Activated CD8-positive, alpha-beta memory T cell treated with anti-CD3 and anti-CD28 coated beads, Interleukin-2, amount 10 ng/mL, durations not matched to agents 7 days and 5 days (primary cell): ENCODE results near the gene PHACTR3. TPM values are rescaled to one million over a fixed set of nuclear protein-coding genes. Genes with fewer than 3 reads are reported as not detected.

ENCODE experiments used
- ATAC-seq: fragments of 150-1000 bp; cut with Tn5 transposase; one replicate; pipeline ENCODE4 v1.10.0; 2021; ENCODE audit warnings: moderate library complexity
- CTCF ChIA-PET: fragments of 350-600 bp; sonication (Branson Sonifier 250); formaldehyde crosslinking; loops from one replicate; lab custom pipeline; 2021; ENCODE audit warnings: antibody characterized with exemption; lab: Charles Lee
- DNase-seq: peaks from one replicate; pipeline ENCODE4 v3.0.0-alpha.2; 2020
- H3K27ac Mint-ChIP-seq: one replicate; pipeline ENCODE4 v1.8.0; 2021; ENCODE audit warnings: mild to moderate bottlenecking, mixed read lengths
- H3K27me3 Mint-ChIP-seq: one replicate; pipeline ENCODE4 v1.8.0; 2021; ENCODE audit warnings: mixed read lengths
- H3K36me3 Mint-ChIP-seq: one replicate; pipeline ENCODE4 v1.8.0; 2021; ENCODE audit warnings: mild to moderate bottlenecking, mixed read lengths
- H3K4me1 Mint-ChIP-seq: one replicate; pipeline ENCODE4 v1.8.0; 2021; ENCODE audit warnings: mixed read lengths
- H3K4me3 Mint-ChIP-seq: one replicate; pipeline ENCODE4 v1.8.0; 2021; ENCODE audit warnings: mild to moderate bottlenecking, moderate library complexity, mixed read lengths
- H3K9me3 Mint-ChIP-seq: one replicate; pipeline ENCODE4 v1.8.0; 2022; ENCODE audit warnings: low read depth, mixed read lengths
- total RNA-seq, 2 experiments: library from RNA; stranded (reverse); gene quantifications; one replicate each; pipeline ENCODE4 v1.2.3, GENCODE V29; 2021

Gene PHACTR3
- total RNA-seq, 2 experiments from 2014 or later: not detected

DNA sequence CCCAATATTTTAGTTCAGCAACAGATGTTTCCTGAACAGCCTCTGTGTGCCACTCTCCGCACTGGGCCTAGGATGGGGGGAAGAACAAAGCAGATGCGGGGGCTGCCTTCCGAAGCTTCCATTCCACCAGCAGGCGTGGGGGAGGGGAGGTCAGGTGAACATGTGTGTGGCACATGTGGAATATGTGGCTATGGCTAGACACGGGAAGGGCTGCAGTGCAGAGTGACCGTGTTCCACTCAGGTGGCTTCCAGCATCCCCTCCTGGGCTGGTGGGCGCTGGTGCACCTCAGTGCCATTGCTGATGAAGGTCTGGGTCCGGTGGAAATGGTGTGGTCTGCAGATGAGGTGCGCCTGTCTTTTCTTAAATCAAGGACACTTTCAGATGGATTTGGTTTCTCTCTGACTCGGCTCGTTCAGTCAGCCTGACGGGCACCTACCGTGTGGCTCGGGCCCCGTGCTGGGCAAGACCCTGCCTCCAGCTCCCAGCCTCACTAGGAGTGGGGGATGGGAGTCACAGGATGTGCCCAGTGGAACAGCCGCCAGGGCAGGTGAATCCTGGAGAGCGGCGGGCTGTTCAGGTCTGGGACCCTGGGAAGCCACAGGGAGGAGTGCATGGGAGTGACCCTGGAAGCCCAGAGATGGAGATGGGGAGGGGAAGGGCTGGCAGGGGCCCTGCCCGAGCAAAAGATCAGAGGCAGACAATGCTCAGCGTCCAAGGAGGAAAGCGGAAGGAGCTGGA, 218.1 kb downstream of the PHACTR3 start:
- Mint-ChIP-seq H3K27ac (no peak overlapping the region), H3K4me3 (no peak overlapping the region), H3K36me3 (no peaks in the 10 kb centered on the region), H3K27me3 (no peaks in the 10 kb centered on the region), H3K9me3 (no peaks in the 10 kb centered on the region), H3K4me1 (no peaks in the 10 kb centered on the region)
- peak; percentile 31 for DNase-seq
- CTCF ChIA-PET: no interaction called here
- ATAC-seq: no peak

DNA sequence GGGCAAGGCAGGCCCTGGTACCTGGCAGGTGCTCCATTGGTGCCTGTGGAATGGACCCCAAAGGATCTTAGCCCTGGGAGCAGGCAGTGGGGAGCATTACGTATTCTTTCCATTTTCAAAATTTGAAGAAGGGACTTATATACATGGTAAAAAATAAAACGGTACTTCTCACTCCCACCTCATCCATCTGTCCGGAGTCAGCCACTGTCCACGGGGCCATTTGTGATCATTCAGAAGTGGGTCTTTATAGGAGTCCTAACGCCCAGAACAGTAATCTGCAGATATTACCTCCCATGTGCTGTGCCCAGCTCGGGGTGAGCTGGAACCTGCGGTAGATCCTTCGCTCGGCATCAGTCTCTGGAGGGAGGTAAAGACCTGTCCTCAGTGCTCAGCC, 218.7 kb downstream of the PHACTR3 start:
- no peaks in the 10 kb centered on the region for H3K4me1 Mint-ChIP-seq
- no peak overlapping the region for H3K4me3 Mint-ChIP-seq
- H3K36me3 Mint-ChIP-seq: no peaks in the 10 kb centered on the region
- CTCF ChIA-PET: no interaction called here
- no peak for ATAC-seq
- no peaks in the 10 kb centered on the region for H3K9me3 Mint-ChIP-seq
- no peaks in the 10 kb centered on the region for H3K27me3 Mint-ChIP-seq
- DNase-seq: peak; percentile 32
- H3K27ac Mint-ChIP-seq: no peak overlapping the region

DNA sequence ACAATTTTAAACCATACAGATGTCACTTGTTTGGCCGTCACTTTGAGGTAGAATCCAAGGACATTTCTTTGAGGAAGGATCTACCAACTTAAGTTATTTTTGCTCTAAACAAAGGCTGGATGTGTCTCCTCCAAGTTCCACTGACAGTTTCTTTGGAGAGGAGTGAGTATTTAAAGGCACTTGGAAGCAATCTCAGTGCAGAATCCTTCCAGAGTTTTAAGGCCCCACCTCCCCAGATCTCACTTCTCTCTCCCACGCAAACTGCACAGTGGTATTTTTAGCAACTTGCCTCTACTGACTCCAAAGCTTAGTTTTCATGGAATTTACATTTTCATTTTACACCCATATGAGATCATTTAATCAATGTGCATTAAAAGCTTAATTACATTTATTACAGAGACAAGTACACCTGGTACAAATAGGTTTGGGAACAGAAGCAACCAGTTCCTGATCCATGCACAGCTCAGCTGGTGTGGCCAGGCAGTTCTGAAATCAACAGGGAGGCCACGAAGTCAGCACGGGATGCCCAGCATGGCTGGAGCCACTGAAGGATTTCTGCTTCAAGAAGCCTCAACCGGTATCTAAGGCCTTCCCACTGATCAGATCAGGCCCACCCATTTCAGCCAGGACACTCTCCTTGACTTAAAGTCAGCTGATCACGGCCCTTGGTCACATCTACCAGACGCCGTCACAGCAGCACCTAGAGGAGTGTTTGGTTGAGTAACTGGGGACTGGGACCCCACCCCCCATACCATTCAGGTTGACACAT, 219.3 kb downstream of the PHACTR3 start:
- no peaks in the 10 kb centered on the region for H3K36me3 Mint-ChIP-seq
- ATAC-seq (no peak), DNase-seq (peak; percentile 22)
- H3K4me1 Mint-ChIP-seq: no peaks in the 10 kb centered on the region
- H3K9me3 Mint-ChIP-seq: no peaks in the 10 kb centered on the region
- no peak overlapping the region for H3K27ac Mint-ChIP-seq
- no peak overlapping the region for H3K4me3 Mint-ChIP-seq
- no peaks in the 10 kb centered on the region for H3K27me3 Mint-ChIP-seq
- CTCF ChIA-PET: no interaction called here

DNA sequence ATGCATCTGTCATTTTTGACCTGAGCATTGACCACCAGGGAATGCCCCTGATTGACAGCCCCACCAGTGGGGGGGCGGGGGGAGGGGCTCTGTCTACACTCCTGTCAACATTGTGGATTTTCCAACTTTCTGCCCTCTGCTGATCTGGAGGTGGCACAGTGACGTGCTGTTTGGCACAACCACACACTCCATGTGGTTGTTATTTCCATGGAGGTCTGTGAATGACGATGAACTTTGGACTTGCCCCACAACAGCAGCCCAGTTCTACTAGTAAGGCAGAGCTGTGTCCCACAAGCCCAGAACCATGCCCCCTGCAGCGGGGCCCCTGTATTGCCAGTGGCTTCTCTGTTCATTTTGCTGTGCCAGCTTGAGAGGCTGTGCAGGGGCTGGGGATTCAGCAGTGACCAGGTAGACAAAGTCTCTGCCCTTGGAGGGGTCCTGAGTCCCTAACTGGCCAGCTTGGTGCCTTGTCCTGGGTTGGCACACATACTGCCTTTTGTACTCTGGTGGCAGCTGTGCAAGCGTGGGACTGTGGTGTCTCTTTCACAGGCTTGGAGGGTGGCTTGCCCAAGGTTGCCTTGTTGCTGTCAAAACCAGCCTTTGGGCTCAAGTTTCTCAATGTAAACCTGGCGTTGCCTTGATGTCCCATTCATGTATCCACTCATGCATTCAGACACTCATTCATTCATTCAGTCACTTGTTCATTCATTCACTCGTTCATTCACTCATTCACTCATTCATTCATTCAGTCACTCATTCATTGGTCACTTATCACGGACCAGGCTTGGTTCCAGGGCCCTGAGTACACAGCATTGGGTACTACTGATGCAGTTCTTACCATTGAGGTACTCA, 220.6 kb downstream of the PHACTR3 start:
- Mint-ChIP-seq H3K36me3 (no peaks in the 10 kb centered on the region), H3K27ac (no peak overlapping the region), H3K4me3 (no peak overlapping the region), H3K9me3 (no peaks in the 10 kb centered on the region), H3K4me1 (no peaks in the 10 kb centered on the region), H3K27me3 (no peaks in the 10 kb centered on the region)
- CTCF ChIA-PET: no interaction called here
- ATAC-seq (no peak), DNase-seq (peak; percentile 37)

DNA sequence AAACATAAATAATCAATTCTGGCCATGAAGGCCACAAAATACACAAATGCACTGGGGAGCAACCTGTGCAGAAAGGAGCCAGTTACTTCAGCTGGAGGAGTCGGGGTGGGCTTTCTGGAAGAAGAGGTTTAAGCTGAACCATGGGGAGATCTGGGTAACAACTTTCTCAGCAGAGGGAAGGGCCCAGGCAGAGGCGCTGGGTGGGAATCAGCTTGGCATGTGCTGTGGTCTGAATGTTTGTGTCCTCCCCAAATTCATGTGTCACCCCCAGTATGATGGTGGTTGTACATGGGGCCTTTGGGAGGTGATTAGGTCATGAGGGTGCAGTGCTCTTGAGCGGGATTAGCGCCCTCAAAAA, 221.2 kb downstream of the PHACTR3 start:
- peak; percentile 23 for DNase-seq
- no peak overlapping the region for H3K4me3 Mint-ChIP-seq
- CTCF ChIA-PET: no interaction called here
- no peaks in the 10 kb centered on the region for H3K9me3 Mint-ChIP-seq
- no peaks in the 10 kb centered on the region for H3K36me3 Mint-ChIP-seq
- H3K4me1 Mint-ChIP-seq: no peaks in the 10 kb centered on the region
- no peak overlapping the region for H3K27ac Mint-ChIP-seq
- H3K27me3 Mint-ChIP-seq: no peaks in the 10 kb centered on the region
- no peak for ATAC-seq

DNA sequence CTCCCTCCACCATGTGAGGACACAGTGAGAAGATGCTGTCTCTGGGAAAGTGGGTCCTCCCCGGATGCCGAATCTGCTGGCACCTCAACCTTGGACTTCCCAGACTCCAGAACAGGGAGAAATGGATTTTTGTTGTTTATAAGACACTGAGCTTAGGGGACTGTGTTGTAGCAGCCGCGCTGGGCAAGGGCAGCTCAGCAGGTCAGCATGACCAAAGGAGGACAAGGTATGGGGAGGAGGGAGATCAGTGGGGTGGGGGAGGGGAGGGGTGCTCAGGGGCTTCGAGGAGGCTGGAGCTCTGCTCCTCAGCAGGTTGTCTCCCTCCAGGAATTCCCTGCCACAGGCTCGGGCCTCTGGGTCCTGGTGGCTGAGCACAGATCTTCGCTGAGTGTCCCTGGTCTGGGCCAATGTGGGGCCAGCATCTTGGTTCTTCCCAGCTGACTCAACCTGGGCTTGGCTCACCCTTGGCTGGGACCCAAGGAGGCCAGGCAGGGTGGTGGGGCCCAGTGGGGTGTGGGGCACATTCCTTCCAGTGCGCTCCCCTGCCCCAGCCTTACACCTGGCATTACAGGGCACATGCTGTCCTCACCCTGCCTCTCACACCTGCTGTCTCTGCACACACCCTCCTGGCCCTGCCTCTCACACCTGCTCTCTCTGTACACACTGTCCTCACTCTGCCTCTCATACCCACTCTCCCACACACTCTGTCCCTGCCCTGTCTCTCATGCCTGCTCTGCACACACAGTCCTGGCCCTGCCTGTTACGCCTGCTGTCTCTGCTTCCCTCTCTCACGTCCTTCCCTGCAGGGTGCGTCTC, 221.8 kb downstream of the PHACTR3 start:
- DNase-seq (peak; percentile 18), ATAC-seq (no peak)
- no peaks in the 10 kb centered on the region for H3K4me1 Mint-ChIP-seq
- CTCF ChIA-PET: no interaction called here
- H3K27me3 Mint-ChIP-seq: no peaks in the 10 kb centered on the region
- no peak overlapping the region for H3K27ac Mint-ChIP-seq
- H3K36me3 Mint-ChIP-seq: no peaks in the 10 kb centered on the region
- H3K4me3 Mint-ChIP-seq: no peak overlapping the region
- H3K9me3 Mint-ChIP-seq: no peaks in the 10 kb centered on the region

DNA sequence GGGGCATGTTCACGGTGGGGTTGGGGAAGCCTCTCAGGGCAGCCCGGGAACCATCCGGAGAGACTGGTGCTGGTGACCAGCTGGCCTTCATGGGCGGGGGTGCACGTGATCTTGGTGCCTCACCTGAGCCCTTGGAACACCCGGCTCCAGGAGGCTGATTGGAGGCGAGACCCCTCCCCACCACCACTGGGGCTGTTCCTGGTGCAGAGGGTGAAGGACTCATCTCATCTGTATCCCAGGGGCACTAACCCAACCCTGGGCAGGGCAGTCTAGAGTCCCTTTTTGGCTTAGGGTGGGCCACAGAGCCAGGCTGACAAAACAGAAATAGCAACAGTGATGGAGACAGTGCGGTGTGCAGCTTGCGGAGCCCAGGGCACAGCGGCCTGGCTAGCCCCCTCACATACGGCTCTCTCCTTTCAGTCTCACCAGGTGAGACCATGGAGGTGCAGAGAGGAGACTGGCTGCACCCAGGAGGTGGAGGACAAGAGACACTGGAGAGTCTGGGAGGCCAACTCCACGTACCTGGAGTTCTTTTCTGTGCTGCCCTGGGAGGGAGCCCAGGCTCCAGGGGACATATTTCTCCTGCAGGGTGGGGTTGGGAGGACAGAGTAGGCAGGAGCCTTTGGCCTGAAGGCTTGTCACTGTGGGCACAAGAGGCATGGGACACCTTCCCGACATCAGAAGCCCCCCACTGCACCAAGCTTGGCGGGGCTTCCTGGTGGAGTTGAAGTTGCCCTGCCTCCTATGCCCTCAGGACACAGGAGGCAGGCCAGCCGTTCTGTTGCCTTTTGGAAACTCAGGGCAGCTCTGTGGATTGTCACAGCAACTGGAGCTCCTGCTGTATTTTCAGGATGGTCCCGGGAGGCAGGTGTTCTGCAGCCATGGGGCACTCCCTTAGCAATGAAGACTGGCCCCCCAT, 223.1 kb downstream of the PHACTR3 start:
- Mint-ChIP-seq H3K27ac (no peak overlapping the region), H3K4me3 (no peak overlapping the region), H3K36me3 (no peaks in the 10 kb centered on the region), H3K4me1 (no peaks in the 10 kb centered on the region), H3K27me3 (no peaks in the 10 kb centered on the region), H3K9me3 (no peaks in the 10 kb centered on the region)
- ATAC-seq (no peak), DNase-seq (peak; percentile 27)
- CTCF ChIA-PET: no interaction called here

DNA sequence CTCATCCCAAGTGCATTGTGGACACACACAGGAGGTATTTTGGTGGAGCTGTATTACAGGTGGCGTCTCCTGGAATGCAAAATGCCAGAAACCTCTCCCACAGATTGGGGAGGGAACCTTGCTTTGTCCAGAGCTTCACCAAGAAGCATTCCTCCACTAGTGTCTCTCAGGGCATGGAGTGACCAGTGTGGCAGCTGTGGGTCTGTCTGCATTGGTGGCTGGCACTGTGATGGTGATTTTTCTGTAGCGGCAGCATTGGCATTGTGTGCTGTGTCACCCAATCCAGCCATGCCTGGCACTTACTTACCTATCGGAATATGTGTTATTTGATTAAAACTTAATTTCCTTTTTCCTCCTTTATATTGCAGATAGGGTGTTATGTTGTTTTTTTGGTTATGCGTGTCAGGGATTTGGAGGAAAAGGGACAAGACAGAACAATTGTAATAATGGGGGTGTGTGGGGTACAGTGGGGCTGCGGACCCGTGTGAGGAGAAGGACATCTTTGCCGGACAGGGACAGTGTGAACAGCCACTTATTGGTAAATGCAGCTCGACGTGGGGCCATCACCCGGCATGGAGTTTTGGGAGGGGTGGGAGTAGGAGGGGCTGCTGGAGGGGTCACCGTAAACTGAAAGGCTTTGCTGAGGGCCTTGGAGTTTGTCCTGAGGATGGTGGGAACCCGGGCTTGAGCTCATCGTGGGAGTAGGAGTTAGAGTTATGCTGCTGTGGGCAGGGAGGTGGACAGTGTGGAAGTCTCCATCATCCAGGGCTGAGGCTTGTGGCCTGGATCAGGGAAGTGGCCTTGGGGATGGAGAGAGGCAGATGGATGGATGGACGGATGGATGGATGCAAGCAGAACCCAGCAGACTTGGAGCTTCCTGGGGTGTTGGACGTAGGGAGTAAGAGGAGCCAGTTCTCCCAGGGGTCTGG, 224.0 kb downstream of the PHACTR3 start:
- no peaks in the 10 kb centered on the region for H3K36me3 Mint-ChIP-seq
- H3K27ac Mint-ChIP-seq: no peak overlapping the region
- DNase-seq: peak; percentile 18
- CTCF ChIA-PET: no interaction called here
- H3K27me3 Mint-ChIP-seq: no peaks in the 10 kb centered on the region
- no peak overlapping the region for H3K4me3 Mint-ChIP-seq
- no peak for ATAC-seq
- no peaks in the 10 kb centered on the region for H3K9me3 Mint-ChIP-seq
- H3K4me1 Mint-ChIP-seq: no peaks in the 10 kb centered on the region

DNA sequence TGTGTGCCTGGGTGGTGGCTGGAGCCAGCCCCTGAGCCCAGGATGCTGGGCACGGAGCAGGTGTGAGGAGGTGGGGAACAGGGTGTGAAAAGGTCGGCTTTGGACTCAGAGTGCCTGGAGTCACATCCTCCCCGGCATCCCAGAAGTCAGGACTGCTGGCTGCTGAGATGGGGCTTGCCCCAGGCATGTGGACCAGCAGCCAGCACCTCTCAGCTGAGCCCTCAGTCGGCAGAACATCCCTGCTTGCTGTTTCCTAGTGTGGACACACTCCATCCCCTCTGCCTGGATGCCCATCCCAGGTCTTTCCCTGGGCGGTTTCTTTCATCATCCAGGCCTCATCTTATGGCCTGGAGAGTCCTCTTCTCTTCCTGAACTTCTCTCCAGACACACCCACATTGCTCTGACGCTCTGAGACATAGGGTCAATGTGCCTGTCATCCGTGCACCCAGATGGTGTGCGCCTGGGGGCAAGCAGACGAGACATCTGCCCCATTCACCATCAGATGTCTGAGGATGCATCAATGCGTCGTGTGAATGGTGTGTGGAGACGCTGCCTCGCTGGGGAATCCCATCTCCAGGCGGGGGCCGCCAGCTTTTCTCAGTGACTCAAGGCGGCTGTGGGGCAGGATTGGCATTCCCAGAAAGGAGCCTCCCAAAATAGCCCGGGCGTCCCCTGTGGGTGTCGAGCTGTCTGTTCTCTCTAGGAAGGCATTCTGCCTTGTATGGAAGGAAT, 224.9 kb downstream of the PHACTR3 start:
- no peak for ATAC-seq
- DNase-seq: peak; percentile 40
- no peaks in the 10 kb centered on the region for H3K4me1 Mint-ChIP-seq
- H3K4me3 Mint-ChIP-seq: no peak overlapping the region
- no peaks in the 10 kb centered on the region for H3K27me3 Mint-ChIP-seq
- H3K27ac Mint-ChIP-seq: no peak overlapping the region
- no peaks in the 10 kb centered on the region for H3K9me3 Mint-ChIP-seq
- no peaks in the 10 kb centered on the region for H3K36me3 Mint-ChIP-seq
- CTCF ChIA-PET: no interaction called here

DNA sequence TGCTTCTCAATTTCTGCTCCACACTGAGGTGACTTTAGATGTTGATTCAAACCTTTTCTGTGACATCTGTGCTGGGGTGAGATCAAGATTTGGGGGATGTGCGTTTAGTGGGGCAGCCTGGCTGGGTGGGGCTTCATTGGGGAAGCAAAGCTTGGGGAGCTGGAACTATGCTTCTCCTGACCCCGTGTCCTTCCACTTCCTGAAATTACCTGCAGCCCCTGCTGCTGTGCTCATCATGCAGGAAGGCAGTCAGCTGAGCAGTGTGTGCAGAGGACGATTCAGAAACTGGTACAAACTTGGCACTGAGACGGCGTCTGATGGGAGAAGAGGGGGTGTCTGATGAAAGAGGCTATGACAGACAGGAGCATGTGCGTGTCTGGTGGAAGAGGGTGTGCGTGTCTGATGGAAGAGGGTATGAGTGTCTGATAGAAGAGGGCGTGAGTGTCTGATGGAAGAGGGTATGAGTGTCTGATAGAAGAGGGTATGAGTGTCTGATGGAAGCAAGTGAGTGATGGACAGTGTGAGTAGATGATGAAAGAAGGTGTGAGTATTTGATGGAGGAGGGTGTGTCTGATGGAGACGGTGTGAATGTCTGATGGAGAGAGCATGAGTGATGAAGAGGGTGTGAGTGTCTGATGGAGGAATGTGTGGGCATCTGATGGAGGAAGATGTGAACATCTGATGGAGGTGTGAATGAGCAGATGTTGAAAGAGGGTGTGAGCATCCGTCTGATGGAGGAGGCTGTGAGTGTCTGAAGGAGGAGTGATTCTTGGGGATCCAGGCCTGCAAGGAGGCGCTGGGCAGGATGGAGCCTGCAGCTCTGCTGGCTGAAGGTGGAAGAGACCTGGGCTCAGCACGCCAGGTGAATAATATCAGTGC, 225.7 kb downstream of the PHACTR3 start:
- Mint-ChIP-seq H3K27me3 (no peaks in the 10 kb centered on the region), H3K9me3 (no peaks in the 10 kb centered on the region), H3K4me1 (no peaks in the 10 kb centered on the region), H3K27ac (no peak overlapping the region), H3K36me3 (no peaks in the 10 kb centered on the region), H3K4me3 (no peak overlapping the region)
- peak; percentile 18 for DNase-seq
- CTCF ChIA-PET: no interaction called here
- no peak for ATAC-seq
